Activated CD4-positive, CD25-positive, alpha-beta regulatory T cell treated with anti-CD3 and anti-CD28 coated beads, Interleukin-2, amount 50 U/mL, for 16 hours (primary cell): Measurements from ENCODE around the gene SCAF4.
"Not testable (repeated sequence)": the region's sequence is repeated elsewhere in the genome, so short reads cannot be mapped to it uniquely, and the experiment has no call there.

ENCODE experiments used
- DNase-seq: peaks from one replicate; pipeline ENCODE4 v3.0.0-alpha.2; 2020; ENCODE audit warnings: low read depth, low spot score

The SCAF4 gene

DNA sequence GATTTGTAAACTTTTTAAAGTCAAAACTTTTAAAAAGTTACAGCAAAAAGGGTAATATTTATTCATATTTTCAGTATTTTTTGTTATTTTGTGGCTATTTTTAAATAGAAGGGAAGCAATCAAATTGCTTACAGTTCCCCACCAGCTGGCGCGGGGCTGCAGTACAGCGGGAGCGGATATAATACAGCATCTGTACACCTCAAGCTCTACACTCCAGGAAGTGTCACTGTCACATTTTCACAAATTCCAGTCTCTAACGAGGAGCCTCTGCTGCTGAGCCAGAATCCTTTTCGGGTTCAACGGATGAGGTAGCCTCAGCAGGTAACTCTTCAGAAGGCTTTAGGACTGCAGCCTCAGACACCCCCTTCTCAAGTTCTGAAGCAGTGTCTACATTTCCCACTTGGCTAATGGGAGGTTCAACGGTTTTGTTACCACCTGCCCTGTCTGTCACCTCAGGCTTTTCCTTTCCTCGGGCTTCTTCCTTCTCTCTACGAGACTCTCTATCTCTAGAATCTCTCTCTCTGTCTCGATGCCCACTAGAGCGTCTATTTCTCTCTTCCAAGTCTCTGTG, 60.7 kb downstream of the SCAF4 start:
- DNase-seq, result no peak

GRCh38 chr21:31670070-31670469, 61.8 kb downstream of the SCAF4 start:
- DNase-seq, result no peak

DNA sequence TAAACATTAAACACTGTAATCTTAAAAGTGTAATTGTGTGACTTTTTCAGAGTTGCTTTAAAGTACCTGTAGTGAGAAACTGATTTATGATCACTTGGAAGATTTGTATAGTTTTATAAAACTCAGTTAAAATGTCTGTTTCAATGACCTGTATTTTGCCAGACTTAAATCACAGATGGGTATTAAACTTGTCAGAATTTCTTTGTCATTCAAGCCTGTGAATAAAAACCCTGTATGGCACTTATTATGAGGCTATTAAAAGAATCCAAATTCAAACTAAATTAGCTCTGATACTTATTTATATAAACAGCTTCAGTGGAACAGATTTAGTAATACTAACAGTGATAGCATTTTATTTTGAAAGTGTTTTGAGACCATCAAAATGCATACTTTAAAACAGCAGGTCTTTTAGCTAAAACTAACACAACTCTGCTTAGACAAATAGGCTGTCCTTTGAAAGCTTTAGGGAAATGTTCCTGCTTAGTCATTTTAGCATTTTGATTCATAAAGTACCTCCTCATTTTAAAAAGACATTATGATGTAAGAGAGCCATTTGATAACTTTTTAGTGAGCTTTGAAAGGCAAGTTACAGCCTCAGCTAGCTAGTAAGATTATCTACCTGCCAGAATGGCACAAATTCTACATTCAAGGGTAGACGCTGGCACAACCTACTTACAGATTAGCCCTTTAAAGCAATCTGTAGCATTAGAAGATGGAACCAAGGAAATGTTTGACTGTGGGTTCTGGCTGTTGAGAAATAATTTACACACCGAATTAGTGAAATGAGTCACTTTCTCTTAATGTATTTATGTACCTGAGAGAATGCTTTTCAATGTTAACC, 63.0 kb downstream of the SCAF4 start:
- no peak for DNase-seq

DNA sequence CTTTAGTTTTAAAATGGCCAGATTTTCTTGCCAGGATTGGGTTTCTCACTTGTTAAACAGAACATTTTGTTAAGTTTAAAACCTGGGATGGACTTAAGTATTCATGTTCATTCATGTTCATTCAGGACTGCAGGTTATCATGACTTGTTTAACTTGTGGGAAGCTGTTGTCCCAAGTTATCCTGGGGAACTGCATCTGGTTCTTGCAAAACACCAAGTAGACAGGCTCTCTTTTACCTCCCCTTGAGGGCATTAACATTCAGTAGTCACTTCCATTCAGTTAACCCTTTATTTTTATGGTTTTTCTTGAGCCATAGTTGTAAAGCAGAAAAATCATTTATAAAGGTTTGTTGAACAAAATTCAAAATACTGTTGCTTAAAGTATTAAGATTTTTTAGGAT, 64.3 kb downstream of the SCAF4 start:
- DNase-seq, result no peak

- no peak for DNase-seq
These were observed 64.8 kb downstream of the SCAF4 start for GRCh38 chr21:31667132-31667531.

DNA sequence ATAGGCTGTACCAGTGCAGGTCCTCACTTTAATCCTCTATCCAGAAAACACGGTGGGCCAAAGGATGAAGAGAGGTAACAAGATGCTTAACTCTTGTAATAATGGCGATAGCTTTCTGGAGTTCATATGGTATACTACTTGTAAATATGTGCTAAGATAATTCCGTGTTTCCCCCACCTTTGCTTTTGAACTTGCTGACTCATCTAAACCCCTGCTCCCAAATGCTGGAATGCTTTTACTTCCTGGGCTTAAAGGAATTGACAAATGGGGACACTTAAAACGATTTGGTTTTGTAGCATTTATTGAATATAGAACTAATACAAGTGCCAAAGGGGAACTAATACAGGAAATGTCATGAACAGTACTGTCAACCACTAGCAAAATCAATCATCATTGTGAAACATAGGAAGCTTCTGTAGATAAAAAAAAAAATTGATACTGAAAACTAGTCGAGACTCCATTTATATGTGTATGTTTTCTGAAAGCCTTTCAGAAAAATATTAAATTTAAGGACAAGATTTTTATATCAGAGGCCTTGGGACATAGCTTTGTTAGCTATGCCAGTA, 65.4 kb downstream of the SCAF4 start:
- DNase-seq, result no peak

GRCh38 chr21:31665869-31666268, 66.0 kb downstream of the SCAF4 start:
- DNase-seq, result not testable (repeated sequence)

GRCh38 chr21:31665397-31665796, 66.5 kb downstream of the SCAF4 start:
- DNase-seq, result no peak

DNA sequence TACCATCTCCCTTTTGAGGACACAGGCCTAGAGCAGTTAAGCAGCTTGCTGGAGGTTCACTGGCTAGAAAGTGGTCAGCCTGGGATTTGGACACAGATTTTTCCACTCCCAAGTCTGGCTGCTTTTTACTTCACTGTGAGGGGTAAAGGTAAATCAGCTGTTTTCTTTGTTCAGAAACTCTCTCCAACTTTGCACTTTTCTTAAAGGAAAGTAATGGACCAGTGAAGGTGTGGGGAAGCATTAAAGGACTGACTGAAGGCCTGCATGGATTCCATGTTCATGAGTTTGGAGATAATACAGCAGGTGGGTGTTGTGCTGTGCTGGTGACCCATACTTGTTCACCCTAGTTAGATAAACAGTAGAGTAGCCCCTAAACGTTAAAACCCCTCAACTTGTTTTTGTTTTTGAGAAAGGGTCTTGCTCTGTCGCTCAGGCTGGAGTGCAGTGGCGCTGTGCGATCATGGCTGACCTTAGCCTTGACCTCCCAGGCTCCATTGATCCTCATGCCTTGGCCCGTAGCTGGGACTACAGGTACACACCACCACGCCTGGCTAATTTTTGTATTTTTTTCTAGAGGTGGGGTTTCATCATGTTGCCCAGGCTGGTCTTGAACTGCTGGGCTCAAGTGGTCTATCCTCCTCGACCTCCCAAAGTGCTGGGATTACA, 68.2 kb downstream of the SCAF4 start:
- DNase-seq, result no peak

DNA sequence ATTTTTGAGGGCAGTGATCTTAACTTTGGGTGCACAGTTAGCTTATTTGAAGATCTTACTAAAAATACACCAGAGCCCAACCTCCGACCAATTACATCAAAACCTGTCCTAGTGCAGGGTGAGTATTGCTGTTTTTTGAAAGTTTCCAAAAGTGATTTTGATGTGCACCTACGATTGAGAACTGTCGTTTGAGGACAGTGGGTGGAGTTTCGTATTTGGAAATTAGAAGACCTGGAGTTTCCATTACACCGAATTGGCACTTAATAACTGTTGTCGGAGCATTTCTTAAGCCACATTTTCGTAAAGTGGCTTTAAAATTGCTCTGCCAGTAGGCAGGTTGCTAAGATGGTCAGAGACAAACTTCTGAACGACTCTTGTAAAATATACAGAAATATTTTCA, 71.3 kb downstream of the SCAF4 start:
- no peak for DNase-seq

- no peak for DNase-seq
These were observed 71.7 kb downstream of the SCAF4 start for GRCh38 chr21:31660259-31660565.

- peak; percentile 94 for DNase-seq
These were observed 72.2 kb downstream of the SCAF4 start, which contains the start of gene SOD1 for GRCh38 chr21:31659536-31660258. SOD1 (plus strand) TSS chr21:31659693; CDS start chr21:31659770, 77 bp downstream.

GRCh38 chr21:31659286-31659535, 72.7 kb downstream of the SCAF4 start:
- DNase-seq, result no peak

GRCh38 chr21:31658053-31658452, 73.9 kb downstream of the SCAF4 start:
- DNase-seq, result no peak

- DNase-seq, result no peak
These were observed 75.5 kb downstream of the SCAF4 start for GRCh38 chr21:31656199-31657095.

DNA sequence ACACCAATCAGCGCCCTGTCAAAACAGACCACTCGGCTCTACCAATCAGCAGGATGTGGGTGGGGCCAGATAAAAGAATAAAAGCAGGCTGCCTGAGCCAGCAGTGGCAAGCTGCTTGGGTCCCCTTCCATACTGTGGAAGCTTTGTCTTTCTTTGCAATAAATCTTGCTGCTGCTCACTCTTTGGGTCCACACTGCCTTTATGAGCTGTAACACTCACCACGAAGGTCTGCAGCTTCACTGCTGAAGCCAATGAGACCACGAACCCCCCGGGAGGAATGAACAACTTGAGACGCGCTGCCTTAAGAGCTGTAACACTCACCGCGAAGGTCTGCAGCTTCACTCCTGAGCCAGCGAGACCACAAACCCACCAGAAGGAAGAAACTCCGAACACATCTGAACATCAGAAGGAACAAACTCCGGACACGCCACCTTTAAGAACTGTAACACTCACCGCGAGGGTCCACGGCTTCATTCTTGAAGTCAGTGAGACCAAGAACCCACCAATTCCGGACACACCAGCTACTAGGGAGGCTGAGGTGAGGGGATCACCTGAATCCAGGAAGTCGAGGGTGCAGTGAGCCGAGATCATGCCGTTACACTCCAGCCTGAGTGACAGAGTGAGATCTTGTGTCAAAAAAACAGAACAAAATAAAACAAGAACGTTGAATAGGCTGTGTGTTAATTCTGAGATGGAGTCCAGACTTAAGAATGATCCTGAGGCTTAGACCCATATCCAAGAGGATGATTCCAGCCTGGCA, 76.9 kb downstream of the SCAF4 start:
- DNase-seq, result not testable (repeated sequence)

GRCh38 chr21:31654340-31654739, 77.6 kb downstream of the SCAF4 start:
- no peak for DNase-seq

- not testable (repeated sequence) for DNase-seq
These were observed 80.4 kb downstream of the SCAF4 start for GRCh38 chr21:31651491-31651890.

- DNase-seq, result no peak
These were observed 81.0 kb downstream of the SCAF4 start for GRCh38 chr21:31650930-31651329.

- no peak for DNase-seq
These were observed 84.3 kb downstream of the SCAF4 start for GRCh38 chr21:31647650-31648049.
